ENCODE measurements around the gene MX2.

GRCh38 chr21:41398831-41399230 lies 37.0 kb downstream of the MX2 start:
- TF ChIP-seq POLR2A (IDR thresholded peaks at IDR 0.05; ENCODE audit: low read depth, low read length) (no peak), MYC (IDR thresholded peaks at IDR 0.05; ENCODE audit: low read depth, low read length) (no peak), POLR2AphosphoS5 (IDR thresholded peaks at IDR 0.05; ENCODE audit: insufficient read depth, low read depth, low read length) (no peak)
- TF ChIP-seq, protein P1, sequence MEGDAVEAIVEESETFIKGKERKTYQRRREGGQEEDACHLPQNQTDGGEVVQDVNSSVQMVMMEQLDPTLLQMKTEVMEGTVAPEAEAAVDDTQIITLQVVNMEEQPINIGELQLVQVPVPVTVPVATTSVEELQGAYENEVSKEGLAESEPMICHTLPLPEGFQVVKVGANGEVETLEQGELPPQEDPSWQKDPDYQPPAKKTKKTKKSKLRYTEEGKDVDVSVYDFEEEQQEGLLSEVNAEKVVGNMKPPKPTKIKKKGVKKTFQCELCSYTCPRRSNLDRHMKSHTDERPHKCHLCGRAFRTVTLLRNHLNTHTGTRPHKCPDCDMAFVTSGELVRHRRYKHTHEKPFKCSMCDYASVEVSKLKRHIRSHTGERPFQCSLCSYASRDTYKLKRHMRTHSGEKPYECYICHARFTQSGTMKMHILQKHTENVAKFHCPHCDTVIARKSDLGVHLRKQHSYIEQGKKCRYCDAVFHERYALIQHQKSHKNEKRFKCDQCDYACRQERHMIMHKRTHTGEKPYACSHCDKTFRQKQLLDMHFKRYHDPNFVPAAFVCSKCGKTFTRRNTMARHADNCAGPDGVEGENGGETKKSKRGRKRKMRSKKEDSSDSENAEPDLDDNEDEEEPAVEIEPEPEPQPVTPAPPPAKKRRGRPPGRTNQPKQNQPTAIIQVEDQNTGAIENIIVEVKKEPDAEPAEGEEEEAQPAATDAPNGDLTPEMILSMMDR (IDR thresholded peaks at IDR 0.05; ENCODE audit: extremely low read depth in 1 of 2, insufficient read depth in 1 of 2, low read depth in 1 of 2, low read length in 2 of 2), result no peak

All from endothelial cell of umbilical vein (primary cell).